Stimulated activated CD8-positive, alpha-beta memory T cell treated with anti-CD3 and anti-CD28 coated beads, Interleukin-2, amount 100 ng/mL, for 1 hour (primary cell): ENCODE measurements around the gene ALDOC.
A peak's percentile ranks its signal among the peaks of the same experiment; 100 is the strongest.
"Not testable (repeated sequence)": the region's sequence is repeated elsewhere in the genome, so short reads cannot be mapped to it uniquely, and the experiment has no call there.

ENCODE experiments used
- DNase-seq, 2 donors: peaks; one replicate each; pipeline ENCODE4 v3.0.0-alpha.2; 2020; ENCODE audit warnings: low read depth in 2 of 2

The ALDOC gene

DNA sequence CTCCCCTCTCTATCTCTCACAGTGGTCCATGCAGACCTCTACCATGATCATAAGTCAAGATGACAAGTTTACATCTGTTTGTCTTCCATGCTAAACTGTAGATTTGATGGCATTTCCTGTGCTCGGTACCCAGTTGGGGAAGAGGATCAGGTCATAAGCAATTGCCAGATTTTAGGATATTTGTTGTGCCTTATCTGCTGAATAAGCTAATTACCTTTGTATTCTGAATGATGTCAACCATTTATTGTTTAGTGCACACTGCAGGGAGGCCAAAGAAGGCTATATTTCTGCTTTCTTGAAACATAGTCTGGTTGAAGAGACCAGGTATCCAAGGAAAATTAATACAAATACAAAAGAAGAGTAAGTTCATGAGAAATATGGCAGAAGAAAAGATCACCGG is 5.8 kb upstream of the ALDOC start:
- no peak for DNase-seq

DNA sequence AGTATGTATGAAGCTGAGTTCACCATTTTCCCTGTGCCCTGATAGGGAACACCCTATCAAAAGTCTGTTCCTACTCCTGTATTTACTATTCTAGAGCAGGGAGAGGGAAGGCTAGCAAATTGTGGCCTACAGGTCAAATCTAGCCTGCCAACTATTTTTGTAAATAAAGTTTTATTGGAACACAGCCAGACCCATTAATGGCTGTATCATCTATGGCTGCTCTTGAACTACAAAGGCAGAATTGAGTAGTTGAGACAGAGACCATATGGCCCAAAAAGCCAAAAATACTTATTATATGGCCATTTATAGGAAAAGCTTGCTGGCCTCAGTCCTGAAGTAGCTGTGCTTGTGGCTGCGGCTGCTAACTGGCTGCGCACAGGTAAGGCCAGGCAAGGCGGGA is 4.3 kb upstream of the ALDOC start:
- no peak for DNase-seq

DNA sequence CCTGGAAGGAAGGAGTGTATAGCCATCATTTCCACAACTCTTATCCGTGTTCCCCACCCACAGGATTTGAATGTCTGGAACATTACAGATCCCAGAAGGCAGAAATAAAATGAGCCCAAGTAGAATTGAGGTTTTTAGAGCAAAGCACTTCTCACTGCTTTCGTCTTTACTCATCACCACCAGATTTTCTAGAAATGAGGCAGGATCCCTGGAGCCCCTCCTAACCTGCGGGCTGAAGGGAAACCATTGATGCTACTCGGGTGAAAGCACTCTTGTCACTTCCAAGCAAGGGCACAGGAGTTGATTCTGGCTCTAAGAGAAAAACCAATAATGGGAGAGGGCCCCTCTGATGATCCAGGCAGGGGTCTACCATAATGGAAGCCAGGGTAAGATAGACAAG is 2.8 kb upstream of the ALDOC start:
- DNase-seq = no peak

DNA sequence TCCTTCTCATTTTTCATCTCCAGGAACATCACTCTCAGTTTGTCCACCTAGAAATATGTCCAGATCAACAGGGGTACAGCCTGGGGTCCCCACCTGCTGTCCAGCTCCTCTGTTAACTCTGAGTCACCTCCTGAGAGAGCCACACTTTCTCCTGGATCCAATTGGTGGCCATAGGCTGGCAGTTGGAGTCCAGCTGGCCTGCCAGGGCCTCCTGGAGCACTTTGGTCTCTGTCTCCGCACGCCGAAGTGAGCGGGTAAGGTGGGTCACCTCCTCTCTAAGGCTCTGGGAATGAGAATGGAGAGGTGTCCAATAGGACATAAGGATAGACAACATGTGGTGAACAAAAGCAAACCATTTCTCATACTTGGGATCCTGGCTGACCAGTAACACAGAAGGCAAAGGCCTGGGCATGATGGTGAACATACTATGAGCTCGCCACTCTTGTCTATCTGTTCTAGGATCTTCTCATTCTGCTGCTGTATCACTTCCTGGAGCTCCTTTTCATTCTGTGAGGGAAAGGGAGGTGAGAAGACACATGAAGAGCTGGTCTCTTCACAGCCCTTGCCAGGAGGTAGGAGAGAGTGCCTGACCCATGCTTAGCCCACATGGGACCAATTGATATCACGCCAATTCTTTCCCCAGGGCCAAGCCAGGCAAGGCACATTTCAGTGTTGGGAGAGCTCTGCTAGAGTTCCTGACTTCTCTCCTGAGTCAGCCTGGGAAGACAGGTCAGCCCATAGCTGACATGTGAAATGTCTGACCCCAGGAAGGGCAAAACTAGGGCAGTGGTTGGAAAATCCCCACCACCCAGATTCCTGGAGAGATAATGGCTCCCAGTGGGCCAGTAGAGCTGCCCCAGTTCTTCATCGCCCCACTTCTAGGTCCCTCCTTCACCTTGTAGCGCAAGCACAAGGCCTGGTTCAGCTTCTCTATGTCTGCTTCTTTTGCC is 1.8 kb upstream of the ALDOC start:
- DNase-seq = no peak

DNA sequence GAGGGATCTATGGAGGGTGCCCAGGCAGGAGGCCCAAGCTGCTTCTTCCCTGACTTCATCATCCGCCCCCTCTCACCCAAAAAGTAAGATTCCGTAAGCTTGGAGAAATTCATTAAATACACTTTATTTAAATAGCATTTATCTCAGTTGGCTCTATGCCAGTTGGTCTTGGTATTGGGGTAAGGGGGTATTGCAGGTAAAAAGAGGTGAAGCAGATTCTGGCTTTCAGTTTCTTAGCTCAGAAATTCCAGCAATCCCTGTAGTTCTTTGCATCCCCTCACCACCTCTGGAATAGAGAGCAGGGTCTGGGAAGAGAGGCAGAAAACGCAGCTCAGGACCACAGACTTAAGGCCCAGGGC is 750 bp upstream of the ALDOC start:
- no peak for DNase-seq

DNA sequence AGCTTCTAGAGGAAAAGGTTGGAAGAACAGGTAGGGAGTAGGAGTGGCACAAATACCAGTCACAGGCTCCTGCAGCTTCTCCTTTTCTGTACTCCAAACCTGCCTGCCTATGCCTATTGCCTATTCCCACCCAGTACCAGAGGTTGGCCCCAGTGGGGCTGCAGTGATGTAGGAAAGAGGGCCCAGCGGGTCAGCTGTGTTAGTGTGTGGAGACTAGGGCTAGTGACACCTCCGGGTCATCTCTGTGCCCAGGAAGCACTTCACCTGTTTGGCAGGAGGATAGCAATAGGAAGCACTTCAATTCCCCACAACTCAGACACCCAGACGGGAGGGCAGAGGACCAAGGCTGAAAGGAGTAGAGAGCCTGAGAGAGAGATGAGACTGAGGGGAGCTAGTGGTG is 679 bp downstream of the ALDOC start:
- DNase-seq = not testable (repeated sequence)

DNA sequence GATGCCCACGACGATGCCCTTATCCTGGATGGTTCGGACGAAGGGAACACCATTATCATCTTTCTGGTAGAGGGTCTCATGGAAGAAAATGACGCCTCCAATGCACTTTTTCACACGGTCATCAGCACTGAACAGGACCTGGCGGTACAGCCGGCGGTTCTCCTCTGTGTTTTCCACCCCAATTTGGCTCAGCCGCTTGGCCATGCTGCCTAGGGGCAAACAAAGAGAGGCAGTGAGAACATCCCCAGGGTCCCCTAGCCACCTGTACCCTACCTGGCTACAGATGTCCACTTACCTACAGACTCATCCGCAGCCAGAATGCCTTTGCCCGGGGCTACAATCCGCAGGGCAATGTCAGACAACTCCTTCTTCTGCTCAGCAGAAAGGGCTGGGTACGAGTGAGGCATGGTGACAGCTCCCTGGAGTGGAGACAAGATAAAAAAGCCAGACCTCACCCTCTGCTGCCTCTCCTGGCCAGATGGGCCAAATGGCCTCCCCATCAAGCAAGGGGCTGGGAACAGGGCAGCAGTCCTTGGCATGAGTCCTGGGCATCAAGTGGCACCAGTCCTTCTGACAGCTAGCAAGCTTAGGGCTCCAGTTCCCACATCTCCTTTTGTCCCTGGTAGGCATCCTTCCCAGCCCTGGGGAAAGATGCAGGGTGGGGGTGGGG is 1.4 kb downstream of the ALDOC start:
- DNase-seq = no peak

DNA sequence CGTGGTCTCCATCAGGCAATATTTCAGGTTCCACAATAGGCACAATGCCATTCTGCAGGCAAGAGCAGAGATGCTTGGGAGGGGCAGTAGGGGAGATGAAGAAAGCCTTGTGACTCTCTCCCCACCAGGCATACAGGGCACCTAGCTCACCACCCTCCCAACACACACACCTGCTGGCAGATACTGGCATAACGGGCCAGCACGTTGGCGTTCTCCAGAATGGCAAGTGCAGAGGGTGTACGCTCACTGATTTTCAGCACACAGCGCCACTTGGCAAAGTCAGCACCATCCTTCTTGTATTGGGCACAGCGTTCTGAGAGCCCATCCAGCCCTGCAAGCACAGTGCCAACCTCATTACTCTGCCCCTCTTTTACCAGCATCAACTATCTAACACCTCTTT is 2.2 kb downstream of the ALDOC start:
- no peak for DNase-seq

DNA sequence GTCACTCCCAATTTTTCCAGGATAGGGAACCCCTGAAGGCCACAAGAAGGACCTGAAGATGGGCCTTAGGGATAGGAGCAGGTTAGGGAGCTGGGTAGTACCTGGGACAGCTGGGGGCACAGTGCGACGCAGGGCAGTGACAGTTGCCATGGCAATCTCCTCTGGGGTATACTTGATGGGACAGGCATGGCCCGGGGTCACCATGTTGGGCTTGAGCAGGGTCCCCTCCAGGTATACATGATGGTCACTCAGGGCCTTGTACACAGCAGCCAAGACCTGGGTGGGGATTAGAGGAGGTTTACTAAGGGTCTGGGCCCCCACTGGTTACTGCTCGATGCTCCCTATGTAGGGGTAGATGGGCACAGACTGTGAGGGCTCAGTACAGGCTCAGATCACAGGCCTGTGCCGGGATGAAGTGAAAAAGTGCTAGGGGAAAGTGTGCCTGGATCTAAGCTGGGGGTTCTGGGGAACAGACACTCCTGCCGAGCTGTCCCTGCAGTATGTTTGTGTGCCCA is 2.7 kb downstream of the ALDOC start:
- DNase-seq = no peak

DNA sequence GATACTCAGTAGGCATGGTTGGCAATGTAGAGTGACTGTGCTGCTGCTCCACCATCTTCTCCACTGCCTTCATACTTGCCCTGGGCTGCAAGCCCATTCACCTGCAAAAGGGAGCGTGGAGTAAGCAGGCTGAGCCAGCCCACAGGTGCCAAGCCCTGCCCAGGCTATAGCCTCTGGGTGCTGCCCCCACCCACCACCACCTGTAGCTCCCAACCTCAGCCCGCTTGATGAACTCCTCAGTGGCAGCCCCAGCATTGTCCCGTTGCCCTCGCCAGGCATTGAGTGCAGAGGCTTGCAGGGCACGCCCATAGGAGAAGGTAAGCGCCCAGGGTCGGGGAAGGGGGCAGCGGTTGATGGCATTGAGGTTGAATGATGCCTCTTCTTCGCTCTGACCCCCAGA is 3.2 kb downstream of the ALDOC start:
- no peak for DNase-seq

DNA sequence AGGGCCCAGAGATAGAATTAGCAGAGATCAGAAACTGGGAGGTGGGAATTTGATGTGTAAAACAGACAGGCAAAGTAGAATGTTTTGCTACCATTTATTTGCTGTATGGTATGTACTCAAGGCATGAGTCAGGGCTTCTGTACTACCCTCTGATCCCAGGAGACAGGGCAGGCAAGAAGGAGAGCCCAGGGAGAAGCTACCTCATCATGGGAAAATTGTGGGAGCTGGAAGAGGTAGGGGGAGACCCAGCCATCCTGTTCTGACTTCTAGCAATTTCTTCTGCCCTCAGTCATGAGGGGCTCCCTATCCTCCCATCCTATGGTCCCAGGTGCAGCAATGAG is 3.7 kb downstream of the ALDOC start:
- DNase-seq = no peak

DNA sequence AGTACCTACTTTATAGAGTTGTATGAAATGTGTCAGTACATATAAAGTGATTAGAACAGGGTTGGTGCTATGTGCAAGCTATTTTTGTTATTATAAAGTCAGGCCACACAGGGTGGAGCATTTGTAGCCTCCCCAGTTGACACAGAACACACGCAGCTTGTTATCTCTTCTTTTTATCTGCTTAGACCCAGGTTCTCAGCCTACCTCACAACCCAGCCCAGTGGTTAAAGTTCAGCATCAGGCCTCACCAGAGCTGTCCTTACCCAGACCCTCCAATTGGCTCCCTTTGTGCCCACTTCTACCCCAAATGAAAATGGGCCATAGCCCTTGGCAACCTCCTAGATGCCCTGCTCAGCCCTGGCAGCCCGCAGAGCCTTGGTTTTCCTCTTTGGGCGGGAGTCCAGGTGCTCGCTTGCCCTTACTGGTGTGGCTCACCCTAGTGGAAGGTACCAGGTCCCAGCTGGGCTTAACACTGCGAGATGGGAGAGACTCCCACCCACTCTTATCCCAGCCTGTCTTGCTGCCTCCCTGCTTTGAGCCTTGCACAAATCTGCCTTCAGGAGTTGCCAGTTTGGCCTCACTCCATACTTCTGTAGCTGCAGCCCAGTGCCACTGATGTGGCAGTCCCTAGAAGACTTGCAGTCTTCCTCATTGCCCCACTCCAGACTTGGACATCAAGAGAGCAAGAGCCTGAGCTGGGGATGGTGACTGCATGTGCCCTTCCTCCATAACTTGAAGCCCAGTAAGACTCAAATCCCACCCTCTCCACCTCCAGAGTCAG is 4.2 kb downstream of the ALDOC start:
- DNase-seq = no peak

DNA sequence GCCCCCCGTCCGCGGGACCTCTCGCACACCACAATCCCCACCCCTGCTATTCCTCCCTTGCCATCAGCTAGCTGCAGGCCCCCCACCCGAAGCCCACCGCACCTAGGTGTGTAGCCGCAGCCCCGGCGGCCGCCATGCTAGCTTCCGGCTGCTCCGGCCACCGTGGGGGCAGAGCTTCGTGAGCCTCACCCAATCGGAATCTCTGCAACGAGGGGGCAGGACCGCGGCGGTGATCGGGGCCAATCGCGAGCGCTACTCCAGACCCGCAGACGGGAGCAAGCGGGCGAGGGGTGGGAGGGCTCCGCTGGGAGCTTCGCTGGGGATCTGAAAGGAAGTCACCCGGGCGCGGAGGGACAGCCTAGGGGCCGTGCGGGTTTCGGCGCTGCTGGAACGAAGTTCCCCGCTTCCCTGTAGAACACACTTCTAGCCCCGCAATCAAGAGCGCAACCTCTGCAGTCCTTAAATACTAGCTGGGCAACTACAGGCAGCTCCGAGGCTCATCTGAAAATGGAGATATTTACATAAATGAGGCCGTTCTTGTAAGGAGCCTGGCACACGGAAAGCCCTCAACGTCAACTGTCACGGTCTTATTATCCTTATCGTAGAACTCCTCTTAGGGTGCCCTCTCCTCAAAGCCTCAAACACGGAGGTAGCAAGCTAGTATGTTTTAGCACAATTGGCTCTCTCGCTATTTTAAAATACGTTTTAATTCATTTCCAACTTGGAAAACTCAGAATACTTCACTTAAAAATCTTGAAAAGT is 5.2 kb downstream of the ALDOC start, which contains the start of gene PIGS:
Gene PIGS, minus strand, starts transcription at position 164 of the 762 bp plus-strand sequence. Its CDS starts 28 bp downstream, at position 136.
- DNase-seq = peak; percentile 75 to 84

DNA sequence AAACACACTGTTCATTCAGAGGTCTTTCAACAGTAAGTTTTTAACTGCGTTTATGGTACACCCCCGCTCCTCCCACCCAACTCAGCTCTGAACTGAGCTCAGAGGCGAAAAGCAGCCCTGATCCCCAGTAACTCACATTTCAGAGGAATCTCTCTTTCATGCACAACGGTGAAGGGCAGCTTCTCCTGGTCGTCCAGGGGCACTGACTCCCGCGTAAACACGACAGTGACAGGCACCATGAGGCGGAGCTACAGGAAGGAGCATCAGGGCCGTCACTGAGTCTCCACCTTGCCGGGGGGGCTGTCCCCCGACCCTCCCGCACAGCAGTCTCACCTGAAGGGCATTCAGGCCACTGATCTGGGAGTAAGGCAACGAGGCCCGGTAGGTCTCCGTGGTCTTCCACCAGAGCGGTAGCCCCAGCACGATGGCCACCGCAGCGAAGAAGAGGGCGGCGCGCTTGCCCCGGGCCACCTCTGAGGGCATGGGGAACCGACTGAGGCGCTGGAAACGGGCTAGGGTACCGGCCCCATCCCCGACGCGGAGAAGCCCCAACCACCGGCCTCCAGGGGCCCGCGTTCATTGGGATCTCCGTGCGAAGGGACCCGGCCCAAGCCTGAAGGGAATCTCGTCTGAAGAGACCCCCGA is 5.9 kb downstream of the ALDOC start:
- peak in 1 of 2 donors; percentile 26 for DNase-seq

DNA sequence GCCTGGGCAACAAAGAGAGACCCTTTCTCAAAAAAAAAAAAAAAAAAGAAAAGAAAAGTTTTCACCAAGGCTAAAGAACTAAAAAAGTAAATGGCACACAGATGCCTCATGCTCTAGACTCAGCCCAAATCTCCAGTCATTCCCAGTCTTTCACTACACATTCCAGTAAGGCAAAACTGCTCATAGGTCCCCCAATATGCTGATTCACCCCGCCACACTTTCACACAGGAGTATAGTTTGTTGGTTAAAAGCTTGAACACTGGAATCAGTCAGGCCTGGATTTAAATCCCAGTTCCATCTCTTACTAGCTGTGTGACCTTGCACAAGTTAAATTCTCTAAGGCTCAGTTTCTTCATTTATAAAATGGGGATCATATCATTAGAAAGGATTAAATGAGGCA is 7.2 kb downstream of the ALDOC start:
- DNase-seq = no peak

DNA sequence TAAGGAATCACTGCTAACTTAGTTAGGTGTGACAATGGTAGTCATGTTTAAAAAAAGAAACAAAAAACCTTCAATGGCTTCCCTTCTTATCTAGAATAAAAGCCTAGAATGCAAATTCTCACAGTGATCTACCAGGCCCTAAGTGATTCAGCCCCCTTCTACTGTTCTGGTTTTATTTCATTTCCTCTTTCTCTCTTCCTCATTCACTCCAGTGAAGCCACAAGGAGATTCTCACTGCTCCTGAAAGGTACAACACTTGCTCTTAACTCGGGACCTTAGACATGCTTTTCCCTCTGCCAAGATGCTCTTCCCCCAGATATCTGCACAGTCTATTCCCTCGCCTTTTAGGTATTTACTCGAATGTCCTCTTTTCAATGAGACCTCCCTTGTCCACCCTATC is 9.1 kb downstream of the ALDOC start:
- DNase-seq = no peak

DNA sequence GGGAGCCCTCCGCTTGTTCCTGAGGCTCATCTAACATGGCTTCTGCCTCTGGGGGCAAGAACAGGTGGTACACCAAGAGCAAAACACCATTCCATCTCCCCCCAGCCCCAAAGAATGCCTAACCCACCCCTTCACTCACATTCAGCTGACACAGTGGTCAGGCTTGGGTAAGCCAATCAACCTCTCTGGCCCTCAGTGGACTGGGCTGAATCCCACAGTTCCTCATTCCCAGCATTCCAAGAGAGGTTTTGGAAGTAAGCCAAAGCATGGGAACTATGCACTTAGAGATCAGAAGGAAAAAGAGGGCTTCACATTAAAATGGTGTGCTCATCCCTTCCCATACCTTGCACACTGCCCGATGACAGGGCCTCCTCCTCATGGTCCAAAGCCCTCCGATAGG is 13.2 kb downstream of the ALDOC start:
- DNase-seq = no peak

DNA sequence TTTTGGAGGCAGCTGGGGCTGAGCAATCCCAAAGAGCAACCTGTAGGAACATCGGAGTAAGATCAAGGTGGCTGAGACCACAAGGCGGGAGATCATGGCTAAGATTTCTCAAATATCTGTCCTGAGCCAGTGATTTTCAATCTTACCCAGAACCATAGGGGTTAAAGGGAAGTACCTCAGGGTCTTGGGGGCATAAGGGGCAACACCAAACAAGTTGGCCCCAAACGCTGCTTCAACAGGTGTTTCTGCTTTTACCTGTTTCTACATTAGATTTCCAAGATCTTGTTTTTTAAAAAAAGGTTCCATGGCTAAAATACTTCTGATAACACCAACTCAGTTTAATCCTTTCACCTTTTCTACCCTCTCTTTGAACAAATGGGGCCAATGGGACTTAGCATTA is 21.7 kb downstream of the ALDOC start:
- DNase-seq = no peak

DNA sequence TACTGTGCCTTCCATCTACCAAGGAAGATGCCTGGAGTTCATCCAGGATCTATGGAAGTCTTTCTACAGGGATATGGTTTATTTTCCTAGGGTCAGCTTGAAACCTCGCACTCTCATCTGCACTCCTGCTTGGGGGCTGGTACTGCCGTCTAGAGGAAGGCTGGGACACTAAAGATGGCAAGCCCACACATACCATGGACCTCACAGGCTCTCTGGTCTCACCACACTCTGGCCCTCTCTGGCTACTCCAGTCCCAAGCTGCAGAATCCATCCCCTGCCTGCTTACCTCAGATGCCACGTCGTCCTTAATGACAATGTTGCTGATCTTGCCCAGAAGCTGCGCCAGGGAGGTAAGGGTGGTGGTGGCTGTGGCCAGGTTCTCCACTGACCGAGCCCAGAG is 22.1 kb downstream of the ALDOC start:
- DNase-seq = no peak

DNA sequence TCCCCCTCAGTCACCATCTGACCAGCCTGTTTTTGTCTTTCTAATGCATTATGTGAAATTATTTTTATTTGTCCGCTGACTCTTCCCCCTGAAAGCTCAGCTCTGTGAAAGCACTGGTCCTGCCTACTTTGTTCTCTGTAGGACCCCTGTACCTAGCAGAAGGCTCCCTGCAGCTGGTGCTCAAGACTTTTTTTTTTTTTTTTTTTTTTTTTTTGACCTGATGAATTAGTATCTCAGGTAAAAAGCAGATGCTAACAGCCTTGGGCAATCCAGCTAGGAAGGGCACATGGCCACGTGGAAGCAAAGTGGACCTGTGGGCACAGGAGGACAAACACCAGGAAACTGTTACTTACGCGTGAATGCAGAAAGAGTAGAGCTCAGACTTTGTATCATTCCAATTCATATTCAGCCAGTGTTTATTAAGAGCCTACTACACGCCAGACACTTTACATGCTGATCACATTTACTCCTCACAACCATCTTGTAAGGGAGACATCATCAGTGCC is 23.6 kb downstream of the ALDOC start:
- no peak for DNase-seq
